GM12878 (cell line): ENCODE data around the gene AHNAK2. TPM values are rescaled to one million over a fixed set of nuclear protein-coding genes. Genes with fewer than 3 reads are reported as not detected.

Experiments used
- ATAC-seq: fragments of 200-7000 bp; cut with Tn5 transposase; 3 replicates; pipeline ENCODE4 v1.9.1; 2020; ENCODE audit warnings: mild to moderate bottlenecking, moderate library complexity
- BruUV-seq: library from RNA; stranded (reverse); fragments of 400-500 nt; replicated peaks from 2 replicates; lab custom pipeline; 2021; lab: Mats Ljungman, UMichigan
- CTCF ChIA-PET: fragments of 300-600 bp; sonication (Branson Sonifier 250); formaldehyde crosslinking; extraction: SDS; loops from one replicate; lab custom pipeline; 2021; ENCODE audit warnings: inconsistent platforms; lab: Yijun Ruan, JAX
- POLR2A ChIA-PET: fragments of 350-600 bp; formaldehyde crosslinking; extraction: SDS; loops from one replicate; lab custom pipeline; 2021; ENCODE audit warnings: inconsistent platforms; lab: Charles Lee
- RAD21 ChIA-PET: fragments of 300-600 bp; sonication (Branson Sonifier 250); formaldehyde crosslinking; loops from one replicate; lab custom pipeline; 2023; ENCODE audit warnings: antibody characterized with exemption; ENCODE audit not compliant: unreplicated experiment; lab: Charles Lee
- SMC1A ChIA-PET: fragments of 300-600 bp; sonication (Branson Sonifier 250); formaldehyde crosslinking; loops from one replicate; lab custom pipeline; 2023; ENCODE audit not compliant: unreplicated experiment, uncharacterized antibody; lab: Charles Lee
- DNase-seq: peaks from one replicate; pipeline ENCODE4 v3.0.0-alpha.2; 2011; ENCODE audit warnings: low read depth, low spot score
- FAIRE-seq: peaks from 3 replicates; lab custom pipeline; 2011; peaks lifted over from hg19 to GRCh38; lab: Jason Lieb, UNC
- H2AFZ ChIP-seq: 2 replicates; pipeline ENCODE4 v1.6.0; 2011; ENCODE audit warnings: low read depth, low read length, control low read depth; ENCODE audit not compliant: control insufficient read depth
- H3K27ac ChIP-seq: 2 replicates; pipeline ENCODE4 v1.5.1; 2011; ENCODE audit warnings: control low read depth; ENCODE audit not compliant: control insufficient read depth, insufficient read depth
- H3K27me3 ChIP-seq, 2 experiments: replicated peaks in 1 of 2; 2 replicates each; pipeline versions ENCODE4 v1.6.0 to v1.6.1; 2011; ENCODE audit warnings: low read length in 1 of 2; ENCODE audit not compliant: control insufficient read depth in 2 of 2, insufficient read depth in 2 of 2
- H3K36me3 ChIP-seq, 2 experiments: 2 replicates each; pipeline ENCODE4 v1.5.1; 2011; ENCODE audit warnings: low read length in 1 of 2; ENCODE audit not compliant: control insufficient read depth in 2 of 2, insufficient read depth in 2 of 2
- H3K4me1 ChIP-seq: 2 replicates; pipeline ENCODE4 v1.6.1; 2011; ENCODE audit warnings: mild to moderate bottlenecking, low read length, moderate library complexity, mixed read lengths; ENCODE audit not compliant: control insufficient read depth, insufficient read depth
- H3K4me2 ChIP-seq: 2 replicates; pipeline ENCODE4 v1.6.0; 2011; ENCODE audit warnings: control low read depth; ENCODE audit not compliant: control insufficient read depth, insufficient read depth
- H3K4me3 ChIP-seq: fragments of 200-600 bp; sonication (generic); 2 replicates; pipeline ENCODE4 v1.5.1; 2016
- H3K79me2 ChIP-seq: 2 replicates; pipeline ENCODE4 v1.6.0; 2011; ENCODE audit warnings: low read length; ENCODE audit not compliant: control insufficient read depth, insufficient read depth
- H3K9ac ChIP-seq: 2 replicates; pipeline ENCODE4 v1.8.0; 2011; ENCODE audit warnings: low read length, control low read depth, mixed read lengths; ENCODE audit not compliant: control insufficient read depth, insufficient read depth
- H3K9me3 ChIP-seq: replicated peaks from 3 replicates; pipeline ENCODE4 v1.5.1; 2011; ENCODE audit warnings: mild to moderate bottlenecking, low read length; ENCODE audit not compliant: control insufficient read depth, insufficient read depth
- H4K20me1 ChIP-seq: 2 replicates; pipeline ENCODE4 v1.6.0; 2011; ENCODE audit not compliant: control insufficient read depth, insufficient read depth
- BHLHE40 ChIP-seq, 2 experiments: fragments of 450-650 bp in 1 of 2; IDR thresholded peaks; 2 replicates each; pipeline ENCODE4 v1.6.1; 2011 to 2017; ENCODE audit warnings: low read depth in 2 of 2, borderline replicate concordance in 1 of 2, improper control_type of control experiment in 1 of 2, low read length in 1 of 2, mild to moderate bottlenecking in 1 of 2
- BMI1 ChIP-seq: fragments of 450-650 bp; IDR thresholded peaks from 2 replicates; pipeline ENCODE4 v1.6.1; 2016; ENCODE audit warnings: mild to moderate bottlenecking, moderate library complexity, borderline replicate concordance
- CHD4 ChIP-seq: fragments of 200-600 bp; sonication (generic); IDR thresholded peaks from 2 replicates; pipeline ENCODE4 v1.6.1; 2016; ENCODE audit warnings: mild to moderate bottlenecking
- CREB1 ChIP-seq: IDR thresholded peaks from 2 replicates; pipeline ENCODE4 v1.6.1; 2012; ENCODE audit warnings: low read depth, mild to moderate bottlenecking, inconsistent platforms
- CREM ChIP-seq: IDR thresholded peaks from 2 replicates; pipeline ENCODE4 v1.6.1; 2014; ENCODE audit warnings: antibody characterized with exemption, low read depth
- GABPA ChIP-seq: IDR thresholded peaks from 2 replicates; pipeline ENCODE4 v1.6.1; 2014; ENCODE audit warnings: antibody characterized with exemption, low read depth, mild to moderate bottlenecking, inconsistent platforms
- IKZF1 ChIP-seq: fragments of 450-650 bp; conservative IDR thresholded peaks from 2 replicates; pipeline ENCODE4 v1.6.1; 2017; ENCODE audit warnings: antibody characterized with exemption, mild to moderate bottlenecking
- IKZF2 ChIP-seq, 2 experiments: fragments of 450-650 bp; IDR thresholded peaks; 2 replicates each; pipeline ENCODE4 v1.6.1; 2017; ENCODE audit warnings: mild to moderate bottlenecking in 2 of 2, moderate library complexity in 2 of 2
- IRF4 ChIP-seq: IDR thresholded peaks from 2 replicates; pipeline ENCODE4 v1.6.1; 2011; ENCODE audit warnings: low read depth, low read length
- NBN ChIP-seq: fragments of 450-650 bp; IDR thresholded peaks from 2 replicates; pipeline ENCODE4 v1.6.1; 2016
- RBBP5 ChIP-seq: fragments of 200-600 bp; sonication (generic); conservative IDR thresholded peaks from 2 replicates; pipeline ENCODE4 v1.6.1; 2016
- SMAD5 ChIP-seq: IDR thresholded peaks from 2 replicates; pipeline ENCODE4 v1.6.1; 2016; ENCODE audit warnings: antibody characterized with exemption, low read depth
- STAT1 ChIP-seq: fragments of 450-650 bp; conservative IDR thresholded peaks from 2 replicates; pipeline ENCODE4 v1.6.1; 2014; ENCODE audit warnings: antibody characterized with exemption, mild to moderate bottlenecking
- YY1 ChIP-seq: IDR thresholded peaks from 2 replicates; pipeline ENCODE4 v1.6.1; 2011; ENCODE audit warnings: low read depth, mild to moderate bottlenecking, low read length
- WGBS: methylation state at CpG from one replicate; pipeline ENCODE4 v1.1.6; 2016; ENCODE audit warnings: low lambda C conversion rate; ENCODE audit not compliant: insufficient replicate concordance, insufficient coverage; ENCODE audit errors: missing lambda C conversion rate; 5-methylcytosine and 5-hydroxymethylcytosine counted together
- in situ Hi-C: fragments of 300-500 bp; cut with MboI; formaldehyde crosslinking; loops from 9 replicates; pipeline ENCODE4 v1.14.3; 2018; ENCODE audit warnings: mixed read lengths
- intact Hi-C: fragments of 100-400 bp; cut with micrococcal nuclease; formaldehyde crosslinking; loops from one replicate; pipeline ENCODE4 v1.14.2; 2022; ENCODE audit not compliant: unreplicated experiment
- polyA plus RNA-seq, 11 experiments: library from polyadenylated mRNA; depleted of rRNA in 4 of 11; unstranded in 6 of 11; stranded (reverse) in 5 of 11; fragments of >200 nt; fragmentation: Nextera tagmentation in 4 of 11; fragmentation: Illumina TruSeq in 1 of 11; extraction: Ambion mirVana in 4 of 11; extraction: Trizol in 1 of 11; gene quantifications; 1 replicate in 1 of 11; 2 replicates in 10 of 11; pipeline versions ENCODE4 v1.2.1 to v1.2.3, GENCODE V29; 2011 to 2016; ENCODE audit warnings: inconsistent platforms in 2 of 11, missing spikeins in 2 of 11, low read depth in 1 of 11
- total RNA-seq, 4 experiments: library from RNA; depleted of rRNA in 3 of 4; stranded (reverse); fragments of >200 nt in 3 of 4; fragmentation: Illumina TruSeq in 1 of 4; extraction: Trizol in 1 of 4; gene quantifications; 2 replicates each; pipeline versions ENCODE4 v1.2.1 to v1.2.3, GENCODE V29; 2013 to 2021
- TF ChIP-seq, protein P1 (sequence below): fragments of 450-650 bp; IDR thresholded peaks from 2 replicates; pipeline ENCODE4 v1.6.1; 2017; ENCODE audit warnings: low read depth, mild to moderate bottlenecking, moderate library complexity
- TF ChIP-seq, protein P2 (sequence below): fragments of 450-650 bp; formaldehyde crosslinking; IDR thresholded peaks from 2 replicates; pipeline ENCODE4 v1.5.0; 2022; ENCODE audit warnings: mild to moderate bottlenecking, missing genetic modification characterization
- TF ChIP-seq, protein P3 (sequence below): fragments of 450-650 bp; IDR thresholded peaks from 2 replicates; pipeline ENCODE4 v1.6.1; 2017; ENCODE audit warnings: borderline replicate concordance

Gene AHNAK2
- total and polyA plus RNA-seq, 10 of the 15 experiments (the other 5 are each of a cell fraction or from before 2014, with no cell fraction given), result 0.03 to 0.10 TPM; not detected in 8

GRCh38 chr14:104930526-104931303 lies 47.5 kb downstream of the AHNAK2 start:
- no TSS peak for BruUV-seq
- intact Hi-C loops, result loop anchor here (5.0 kb wide), 1 partner anchor 33 kb away; no protein-coding TSS in a partner anchor
- H3K79me2 ChIP-seq, result 0 out of 2 replicates have a peak, but pooled peaks cover 2% of the 10 kb centered on the region

More at GRCh38 chr14:104930526-104931303, 47.5 kb downstream of the AHNAK2 start:
- Histone ChIP-seq H2AFZ (no peak overlapping the region), H3K9ac (no peak overlapping the region), H3K27ac (no peak overlapping the region), H3K4me1 (peaks cover 19% of the 10 kb centered on the region), H3K4me3 (no peak overlapping the region), H3K36me3 (no peaks in the 10 kb centered on the region), H3K27me3 (peaks cover 8 to 9% of the 10 kb centered on the region in 2 experiments), H3K4me2 (no peak overlapping the region), H3K9me3 (no peaks in the 10 kb centered on the region), H4K20me1 (no peaks in the 10 kb centered on the region; the same call in 1 of the 2 replicates)
- ATAC-seq (no peak), FAIRE-seq (no peak), DNase-seq (no peak)
- ChIA-PET RAD21 (no interaction called here), POLR2A (no interaction called here), SMC1A (no interaction called here), CTCF (interaction anchor here (1.0 kb wide), 1 partner anchor 77 kb away, joined by 3 read pairs; no protein-coding TSS in a partner anchor)
- 69% methylated on average over 10 of the region's 10 CpGs for WGBS
- TF ChIP-seq CHD4 (no peak), NBN (no peak), IRF4 (no peak), IKZF1 (no peak), SMAD5 (no peak), CREM (no peak), STAT1 (no peak), RBBP5 (no peak), BHLHE40 (IDR thresholded peaks at IDR 0.05; ENCODE audit: borderline replicate concordance in 1 of 2, low read depth in 2 of 2, low read length in 1 of 2) (no peak), CREB1 (no peak), IKZF2 (IDR thresholded peaks at IDR 0.05) (no peak), YY1 (no peak), GABPA (no peak), BMI1 (no peak)
- TF ChIP-seq, protein P1, sequence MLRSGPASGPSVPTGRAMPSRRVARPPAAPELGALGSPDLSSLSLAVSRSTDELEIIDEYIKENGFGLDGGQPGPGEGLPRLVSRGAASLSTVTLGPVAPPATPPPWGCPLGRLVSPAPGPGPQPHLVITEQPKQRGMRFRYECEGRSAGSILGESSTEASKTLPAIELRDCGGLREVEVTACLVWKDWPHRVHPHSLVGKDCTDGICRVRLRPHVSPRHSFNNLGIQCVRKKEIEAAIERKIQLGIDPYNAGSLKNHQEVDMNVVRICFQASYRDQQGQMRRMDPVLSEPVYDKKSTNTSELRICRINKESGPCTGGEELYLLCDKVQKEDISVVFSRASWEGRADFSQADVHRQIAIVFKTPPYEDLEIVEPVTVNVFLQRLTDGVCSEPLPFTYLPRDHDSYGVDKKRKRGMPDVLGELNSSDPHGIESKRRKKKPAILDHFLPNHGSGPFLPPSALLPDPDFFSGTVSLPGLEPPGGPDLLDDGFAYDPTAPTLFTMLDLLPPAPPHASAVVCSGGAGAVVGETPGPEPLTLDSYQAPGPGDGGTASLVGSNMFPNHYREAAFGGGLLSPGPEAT, result no peak
- TF ChIP-seq, protein P2, sequence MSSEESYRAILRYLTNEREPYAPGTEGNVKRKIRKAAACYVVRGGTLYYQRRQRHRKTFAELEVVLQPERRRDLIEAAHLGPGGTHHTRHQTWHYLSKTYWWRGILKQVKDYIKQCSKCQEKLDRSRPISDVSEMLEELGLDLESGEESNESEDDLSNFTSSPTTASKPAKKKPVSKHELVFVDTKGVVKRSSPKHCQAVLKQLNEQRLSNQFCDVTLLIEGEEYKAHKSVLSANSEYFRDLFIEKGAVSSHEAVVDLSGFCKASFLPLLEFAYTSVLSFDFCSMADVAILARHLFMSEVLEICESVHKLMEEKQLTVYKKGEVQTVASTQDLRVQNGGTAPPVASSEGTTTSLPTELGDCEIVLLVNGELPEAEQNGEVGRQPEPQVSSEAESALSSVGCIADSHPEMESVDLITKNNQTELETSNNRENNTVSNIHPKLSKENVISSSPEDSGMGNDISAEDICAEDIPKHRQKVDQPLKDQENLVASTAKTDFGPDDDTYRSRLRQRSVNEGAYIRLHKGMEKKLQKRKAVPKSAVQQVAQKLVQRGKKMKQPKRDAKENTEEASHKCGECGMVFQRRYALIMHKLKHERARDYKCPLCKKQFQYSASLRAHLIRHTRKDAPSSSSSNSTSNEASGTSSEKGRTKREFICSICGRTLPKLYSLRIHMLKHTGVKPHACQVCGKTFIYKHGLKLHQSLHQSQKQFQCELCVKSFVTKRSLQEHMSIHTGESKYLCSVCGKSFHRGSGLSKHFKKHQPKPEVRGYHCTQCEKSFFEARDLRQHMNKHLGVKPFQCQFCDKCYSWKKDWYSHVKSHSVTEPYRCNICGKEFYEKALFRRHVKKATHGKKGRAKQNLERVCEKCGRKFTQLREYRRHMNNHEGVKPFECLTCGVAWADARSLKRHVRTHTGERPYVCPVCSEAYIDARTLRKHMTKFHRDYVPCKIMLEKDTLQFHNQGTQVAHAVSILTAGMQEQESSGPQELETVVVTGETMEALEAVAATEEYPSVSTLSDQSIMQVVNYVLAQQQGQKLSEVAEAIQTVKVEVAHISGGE, result no peak
- TF ChIP-seq, protein P3, sequence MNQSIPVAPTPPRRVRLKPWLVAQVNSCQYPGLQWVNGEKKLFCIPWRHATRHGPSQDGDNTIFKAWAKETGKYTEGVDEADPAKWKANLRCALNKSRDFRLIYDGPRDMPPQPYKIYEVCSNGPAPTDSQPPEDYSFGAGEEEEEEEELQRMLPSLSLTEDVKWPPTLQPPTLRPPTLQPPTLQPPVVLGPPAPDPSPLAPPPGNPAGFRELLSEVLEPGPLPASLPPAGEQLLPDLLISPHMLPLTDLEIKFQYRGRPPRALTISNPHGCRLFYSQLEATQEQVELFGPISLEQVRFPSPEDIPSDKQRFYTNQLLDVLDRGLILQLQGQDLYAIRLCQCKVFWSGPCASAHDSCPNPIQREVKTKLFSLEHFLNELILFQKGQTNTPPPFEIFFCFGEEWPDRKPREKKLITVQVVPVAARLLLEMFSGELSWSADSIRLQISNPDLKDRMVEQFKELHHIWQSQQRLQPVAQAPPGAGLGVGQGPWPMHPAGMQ, result no peak
- in situ Hi-C loops, result no loop called here
